Measurements from ENCODE around the gene LRRC37B.

- no peak for TF ChIP-seq CTCF (conservative IDR thresholded peaks at IDR 0.05; ENCODE audit: low read length)
- TF ChIP-seq EZH2phosphoT487 (IDR thresholded peaks at IDR 0.05; ENCODE audit: borderline replicate concordance, low read depth, low read length): no peak
These were observed 12.0 kb downstream of the LRRC37B start for GRCh38 chr17:32019228-32019627.

All from OCI-LY7 (cell line).